HG03460 (cell line): ENCODE data around the gene ANXA10.
A peak's percentile ranks its signal among the peaks of the same experiment; 100 is the strongest.
"Not testable (repeated sequence)": the region's sequence is repeated elsewhere in the genome, so short reads cannot be mapped to it uniquely, and the experiment has no call there.

Experiments used
- ATAC-seq: cut with Tn5 transposase; IDR thresholded peaks from one replicate; pipeline ENCODE4 v1.9.1; 2021; ENCODE audit not compliant: unreplicated experiment

ANXA10 gene

DNA sequence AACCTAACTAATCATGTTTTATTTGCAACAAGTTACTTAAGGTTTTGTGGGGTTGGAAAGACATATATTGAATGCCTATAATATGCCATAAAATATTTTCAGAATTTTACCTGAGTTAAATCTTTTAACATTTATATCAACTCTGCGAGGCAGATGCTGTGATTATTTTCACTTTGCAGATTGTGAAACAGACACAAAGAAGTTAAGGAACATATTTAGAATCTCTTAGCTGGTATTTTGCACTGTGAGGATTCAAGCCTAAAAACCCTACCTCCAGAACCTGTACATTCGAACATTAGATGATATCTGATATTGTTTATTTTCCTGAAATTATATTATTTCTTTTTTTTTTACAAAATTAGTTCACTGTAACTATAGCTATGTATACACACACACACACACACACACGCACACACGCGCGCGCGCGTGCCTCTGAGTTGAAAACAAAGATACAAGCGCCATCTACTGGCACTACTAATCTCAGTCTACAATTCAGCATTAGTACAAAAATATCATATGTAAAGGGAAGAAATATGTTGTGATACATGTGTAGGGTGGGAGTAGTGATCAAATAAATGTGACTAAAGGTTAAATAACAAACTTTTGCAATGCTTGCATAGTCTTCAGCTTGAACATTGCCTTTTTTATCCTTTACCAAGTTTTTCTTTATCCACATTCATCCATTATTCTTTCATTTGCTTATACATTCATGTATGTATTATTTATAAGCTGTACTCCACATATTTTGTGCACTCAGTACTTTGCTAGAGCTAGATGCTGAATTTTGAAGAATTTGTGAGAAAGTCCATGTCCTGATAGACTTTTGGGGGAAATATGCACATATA, 61.5 kb downstream of the ANXA10 start:
- peak; percentile 85 for ATAC-seq

DNA sequence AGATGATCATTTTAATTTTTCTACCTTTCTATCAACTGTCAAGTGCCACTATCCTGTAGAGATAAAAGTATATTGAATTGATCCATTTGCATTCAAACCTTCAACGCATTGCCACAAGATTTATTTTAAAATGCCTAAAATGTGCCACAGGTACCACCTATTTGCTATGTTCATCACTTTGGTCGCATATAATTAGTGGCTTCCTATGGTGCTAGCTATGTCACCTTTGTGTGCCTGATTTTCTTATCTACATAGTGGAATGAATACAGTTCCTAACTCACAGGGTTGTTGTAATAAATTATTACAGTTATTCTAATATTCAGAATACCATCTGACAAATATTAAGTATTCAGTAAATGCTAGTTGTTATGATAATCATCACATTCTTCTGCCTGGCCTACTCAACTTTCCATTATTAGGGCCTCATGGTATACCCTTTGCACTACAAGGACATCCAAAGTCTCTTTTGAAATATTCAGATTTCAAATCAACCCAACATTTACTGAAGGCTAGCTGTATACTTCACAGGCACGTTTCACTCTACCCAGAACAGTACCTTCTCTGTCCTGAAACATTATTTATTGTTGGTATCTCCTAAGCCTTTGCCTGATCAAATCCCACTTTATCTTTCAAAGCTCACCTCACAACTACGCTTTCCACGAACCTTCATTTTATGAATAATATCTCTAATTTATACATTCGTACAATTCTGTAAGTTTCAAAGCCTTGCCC, 62.4 kb downstream of the ANXA10 start:
- no peak for ATAC-seq

DNA sequence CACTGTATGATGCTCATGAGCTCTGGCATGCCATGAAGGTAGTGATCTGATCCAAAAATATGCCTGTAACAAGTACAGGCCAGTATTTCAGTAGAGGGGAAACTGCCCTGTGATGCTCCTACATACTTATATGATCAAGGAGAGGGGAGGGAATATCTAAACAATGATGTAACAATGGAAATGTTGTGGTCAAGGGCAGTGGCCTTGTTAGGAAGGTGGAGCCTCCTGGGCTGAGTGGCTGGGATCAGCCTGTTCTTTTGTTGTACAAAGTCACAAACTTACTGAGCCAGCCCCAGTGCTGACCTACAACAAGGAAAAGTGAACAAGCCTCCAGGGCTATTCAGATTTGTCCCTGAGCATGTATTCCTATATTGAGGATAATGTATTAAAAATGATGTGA, 70.3 kb downstream of the ANXA10 start:
- no peak for ATAC-seq

DNA sequence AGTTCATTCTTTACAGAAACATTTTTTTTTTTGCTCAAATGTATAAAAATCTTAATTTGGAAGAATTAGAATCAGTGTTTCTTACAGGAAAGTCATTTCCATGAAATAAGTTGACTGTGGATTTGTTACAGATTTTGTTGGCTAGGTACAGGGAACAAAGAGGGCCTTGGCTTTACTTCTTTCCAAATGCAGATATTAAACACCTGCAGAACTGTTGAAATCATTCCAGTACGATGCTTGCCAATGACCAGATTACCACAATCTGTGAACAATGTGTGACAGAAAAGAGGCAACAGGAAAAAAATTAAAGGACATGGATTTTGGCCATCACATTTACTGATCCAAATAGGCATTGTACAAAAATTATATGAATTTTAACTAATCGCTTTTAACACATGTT, 70.8 kb downstream of the ANXA10 start:
- ATAC-seq = no peak

DNA sequence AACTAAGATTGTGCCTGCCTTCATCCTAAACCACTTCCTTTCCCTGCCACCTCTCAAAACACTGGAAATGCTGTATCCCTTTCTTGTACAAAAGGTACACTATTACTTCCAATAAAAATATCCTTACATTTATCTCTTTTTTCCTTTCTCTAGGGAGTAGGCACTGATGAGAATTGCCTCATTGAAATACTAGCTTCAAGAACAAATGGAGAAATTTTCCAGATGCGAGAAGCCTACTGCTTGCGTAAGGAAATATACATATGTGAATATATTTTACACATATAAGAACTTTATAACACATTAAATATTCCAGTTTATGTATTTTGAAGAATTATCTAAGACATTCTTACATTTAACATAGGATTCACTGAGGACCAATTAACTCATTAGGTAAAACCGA, 71.7 kb downstream of the ANXA10 start:
- no peak for ATAC-seq

DNA sequence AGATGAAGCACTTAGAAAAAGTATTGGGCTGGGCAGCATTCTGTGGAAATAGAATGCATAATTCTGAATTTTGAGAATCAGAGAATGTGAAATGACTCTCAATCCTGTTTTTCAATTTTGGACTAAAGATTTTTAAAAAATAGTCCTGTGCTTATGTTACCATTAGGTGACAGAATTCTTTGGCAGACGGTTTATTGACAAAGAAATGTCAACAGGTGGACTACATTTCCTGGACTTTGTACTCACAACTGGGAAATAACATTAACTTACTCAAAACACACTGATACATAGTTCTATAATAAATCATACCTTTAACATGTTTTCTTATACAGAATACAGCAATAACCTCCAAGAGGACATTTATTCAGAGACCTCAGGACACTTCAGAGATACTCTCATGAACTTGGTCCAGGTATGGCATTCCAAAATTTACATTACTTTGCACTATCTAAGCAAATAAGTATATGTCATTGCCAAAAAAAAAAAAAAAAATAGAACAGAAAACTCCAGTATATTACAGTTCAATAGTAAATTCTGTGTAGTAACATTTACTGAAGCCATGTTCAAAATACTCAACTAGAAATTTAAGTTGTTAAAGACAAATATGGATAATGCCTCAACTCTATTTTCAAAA, 72.7 kb downstream of the ANXA10 start:
- ATAC-seq = no peak

DNA sequence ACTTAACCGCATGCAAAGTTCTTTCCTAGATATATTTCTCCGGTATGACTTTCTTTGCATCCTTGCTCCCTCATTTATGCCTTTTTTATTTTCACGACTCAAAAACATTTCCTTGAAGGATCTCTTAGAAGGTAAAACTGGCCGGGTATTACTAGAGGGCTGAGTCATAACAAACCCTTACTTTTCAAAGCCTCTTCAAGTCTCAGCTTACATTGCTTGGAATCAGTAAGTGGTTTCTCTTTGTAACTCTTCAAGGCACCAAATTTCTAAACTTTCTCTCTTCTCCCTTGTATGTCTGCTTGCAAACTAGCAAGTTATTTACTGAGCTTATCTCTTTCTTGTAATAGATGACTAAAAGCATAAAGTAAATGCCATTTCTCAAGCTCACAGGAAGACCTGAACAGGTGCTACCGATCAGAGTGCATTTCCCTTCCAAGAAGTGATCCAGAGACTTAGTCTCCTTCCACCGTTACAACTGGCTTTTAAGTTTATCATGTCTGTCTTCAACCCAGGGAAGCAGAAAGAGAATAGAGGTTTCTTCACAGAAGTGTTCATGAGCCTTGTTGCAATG, 75.5 kb downstream of the ANXA10 start:
- no peak for ATAC-seq

DNA sequence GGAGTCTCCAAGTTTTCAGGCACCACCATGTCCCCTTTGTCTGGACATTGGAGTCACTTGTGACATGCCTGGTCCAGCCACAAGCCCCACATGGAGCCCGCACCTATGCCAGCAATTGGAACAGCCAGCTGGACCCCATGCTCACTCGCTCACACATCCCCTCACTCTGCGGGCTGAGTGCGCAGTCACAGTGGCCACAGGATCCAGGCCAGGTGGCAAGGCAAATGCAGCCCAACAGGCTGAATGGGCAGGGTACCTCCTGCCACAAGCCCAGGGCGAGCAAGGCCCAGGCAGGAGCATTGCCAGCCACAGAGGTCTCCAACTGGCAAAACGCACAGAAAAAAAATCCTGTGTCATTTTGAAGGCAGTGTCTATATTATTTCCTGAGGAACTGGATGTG, 82.0 kb downstream of the ANXA10 start:
- no peak for ATAC-seq

DNA sequence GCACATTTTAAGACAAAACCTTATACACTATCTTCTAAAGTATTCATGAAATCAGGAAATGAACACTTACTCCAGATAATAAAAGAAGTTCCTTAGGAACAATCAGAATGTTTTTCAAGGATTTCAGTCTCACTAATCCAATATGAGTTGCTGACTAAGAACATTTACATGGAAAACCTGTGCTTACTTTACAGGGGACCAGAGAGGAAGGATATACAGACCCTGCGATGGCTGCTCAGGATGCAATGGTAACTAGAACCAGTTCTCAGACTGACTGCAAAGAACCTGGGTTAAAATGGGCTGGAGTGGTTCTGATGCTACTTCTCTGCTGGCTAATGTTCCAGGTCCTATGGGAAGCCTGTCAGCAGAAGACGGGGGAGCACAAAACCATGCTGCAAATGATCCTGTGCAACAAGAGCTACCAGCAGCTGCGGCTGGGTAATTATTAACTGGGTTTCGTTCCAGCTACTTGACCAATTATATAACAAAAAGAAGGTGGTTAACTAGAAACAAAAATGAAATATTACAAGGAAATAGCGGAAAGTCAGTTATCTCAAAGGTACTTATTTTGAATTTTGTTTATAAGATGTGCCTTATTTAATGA, 85.3 kb downstream of the ANXA10 start:
- no peak for ATAC-seq

DNA sequence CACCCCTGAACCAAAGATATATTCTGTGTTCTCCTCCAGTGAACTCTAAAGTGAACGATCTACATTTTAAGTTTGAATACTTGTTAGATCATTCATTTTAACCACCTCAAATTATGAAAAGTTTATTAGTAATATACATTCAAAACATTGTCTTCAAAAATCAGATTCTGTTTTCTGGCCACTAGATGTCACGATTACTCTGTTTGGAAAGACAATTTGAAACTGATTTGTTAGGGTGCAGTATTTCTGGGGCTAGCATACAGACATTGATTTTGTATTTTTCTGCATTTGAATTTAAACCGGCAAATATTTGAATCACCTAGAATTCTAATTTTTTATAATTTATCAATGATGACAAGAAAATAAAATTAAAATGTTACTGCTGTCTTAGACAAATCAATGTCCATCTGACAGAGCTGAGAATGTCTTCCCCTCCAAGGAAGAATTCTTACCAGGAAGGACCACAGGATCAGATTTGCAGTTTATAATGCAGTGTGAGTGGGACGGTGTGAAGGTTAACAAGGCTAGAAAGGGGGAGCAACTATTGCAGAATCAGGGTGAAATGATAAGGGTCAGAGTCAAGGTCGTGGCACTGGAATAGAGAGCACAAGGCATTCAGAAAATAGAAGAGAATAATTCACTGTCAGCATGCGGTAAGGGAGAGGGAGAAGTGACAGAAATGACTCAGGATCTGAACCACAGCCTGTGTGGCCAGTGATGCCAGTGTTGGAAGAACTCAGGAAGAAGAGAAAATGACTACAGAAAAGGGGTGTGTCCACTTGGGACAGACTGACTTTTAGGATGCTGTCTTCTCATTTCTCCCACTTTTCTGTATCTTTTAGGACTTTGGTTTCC, 91.6 kb downstream of the ANXA10 start:
- ATAC-seq = no peak

DNA sequence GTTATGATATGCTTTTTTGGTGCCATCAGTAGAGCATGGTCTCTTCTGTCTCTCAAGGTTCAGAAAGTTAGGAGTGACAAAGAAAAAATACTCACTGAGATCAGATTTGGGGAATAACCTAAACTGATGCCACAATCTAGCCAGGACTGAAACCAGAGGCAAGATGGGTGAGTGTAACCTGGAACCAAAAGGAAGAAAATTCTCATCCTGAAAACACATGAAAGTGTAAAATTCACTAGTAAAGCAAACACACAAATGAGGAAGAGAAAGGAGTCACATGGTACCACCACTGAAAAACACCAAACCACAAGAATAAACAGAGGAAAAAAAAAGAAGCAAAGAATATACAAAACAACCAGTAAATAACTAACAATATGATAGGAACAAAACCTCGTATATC, 96.4 kb downstream of the ANXA10 start:
- ATAC-seq = peak; percentile 66

DNA sequence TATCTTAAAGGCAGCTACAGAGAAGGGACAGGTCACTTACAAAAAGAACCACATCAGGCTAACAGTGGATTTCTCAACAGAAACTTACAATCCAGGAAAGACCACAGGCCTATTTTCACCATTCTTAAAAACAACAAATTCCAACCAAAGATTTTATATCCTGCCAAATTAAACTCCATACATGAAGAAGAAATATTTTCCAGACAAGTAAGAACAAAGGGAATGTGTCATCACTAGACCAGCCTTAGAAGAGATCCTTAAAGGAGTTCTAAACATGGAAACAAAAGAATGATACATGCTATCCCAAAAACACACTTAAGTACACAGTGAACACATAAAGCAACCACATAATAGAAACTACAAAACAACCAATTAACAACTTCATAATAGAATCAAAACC, 105.6 kb downstream of the ANXA10 start:
- no peak for ATAC-seq

DNA sequence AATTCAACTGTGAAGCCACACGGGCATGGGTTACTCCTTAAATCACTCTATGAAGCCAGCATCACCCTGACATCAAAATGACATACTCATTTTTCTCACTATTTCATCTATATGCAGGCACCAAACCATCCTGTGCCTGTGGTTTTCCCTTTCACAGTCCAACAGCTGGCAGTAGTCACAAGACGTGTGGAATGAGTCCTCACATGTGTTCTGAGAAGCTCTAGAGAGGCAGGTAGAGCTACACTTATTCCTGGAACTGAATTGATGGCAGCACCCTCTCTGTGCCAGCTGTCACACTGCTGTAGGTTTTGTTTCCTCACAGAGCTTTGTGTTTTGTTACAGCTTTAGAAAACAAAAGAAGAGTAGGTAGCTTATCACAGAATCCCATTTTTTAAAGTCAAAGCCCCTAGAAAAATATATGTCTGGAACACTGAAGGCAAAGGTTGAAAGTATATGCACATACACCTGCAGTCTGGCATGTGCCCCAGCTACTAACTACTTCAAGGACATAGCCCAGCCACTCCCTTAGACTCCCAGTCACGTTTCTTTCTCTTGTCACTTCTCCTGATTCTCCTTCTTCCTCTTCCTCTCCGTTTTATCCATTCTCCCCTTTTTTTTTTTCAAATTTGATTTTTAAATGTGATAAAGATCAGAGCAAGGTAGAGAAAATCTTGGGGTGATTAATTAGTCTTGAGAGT, 107.1 kb downstream of the ANXA10 start:
- ATAC-seq = peak; percentile 65

DNA sequence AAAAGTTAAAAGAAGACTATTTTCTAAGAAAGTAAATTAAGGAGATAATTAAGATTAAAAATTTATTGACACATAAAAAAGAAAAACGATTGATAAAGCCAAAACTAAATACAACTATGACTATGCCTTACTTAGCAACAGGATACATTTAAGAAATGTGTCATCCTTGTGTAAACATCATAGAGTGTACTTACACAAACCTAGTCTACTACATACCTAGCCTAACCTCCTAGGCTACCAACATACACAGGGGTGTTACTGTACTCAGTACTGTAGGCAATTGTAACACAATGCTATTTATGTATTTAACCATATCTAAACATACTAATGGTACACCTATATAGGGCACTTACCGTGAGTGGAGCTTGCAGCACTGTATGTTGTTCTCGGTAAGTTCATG, 108.3 kb downstream of the ANXA10 start:
- ATAC-seq = no peak

DNA sequence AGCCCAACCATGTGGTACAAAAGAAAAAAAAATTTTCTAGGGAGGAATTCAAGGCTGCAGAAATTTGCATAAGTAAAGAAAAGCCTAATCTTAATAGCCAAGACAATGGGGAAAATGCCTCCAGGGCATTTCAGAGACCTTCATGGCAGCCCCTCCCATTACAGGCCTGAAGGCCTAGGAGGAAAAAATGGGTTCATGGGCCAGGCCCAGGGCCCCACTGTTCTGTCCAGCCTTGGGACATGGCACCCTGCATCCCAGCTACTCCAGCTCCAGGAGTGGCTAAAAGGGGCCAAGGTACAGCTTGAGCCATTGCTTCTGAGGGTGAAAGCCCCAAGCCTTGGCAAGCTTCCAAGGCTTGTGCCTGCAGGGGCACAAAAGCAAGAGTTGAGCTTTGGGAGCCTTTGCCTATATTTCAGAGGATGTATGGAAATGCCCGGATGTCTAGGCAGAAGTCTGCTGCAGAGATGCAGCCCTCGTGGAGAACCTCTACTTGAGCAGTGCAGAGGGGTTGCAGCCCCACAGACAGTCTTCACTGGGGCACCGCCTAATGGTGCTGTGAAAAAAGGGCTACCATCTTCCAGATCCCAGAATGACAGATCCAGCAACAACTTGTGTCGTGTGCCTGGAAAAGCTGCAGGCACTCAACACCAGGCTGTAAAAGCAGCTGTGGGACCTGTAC, 111.0 kb downstream of the ANXA10 start:
- no peak for ATAC-seq

DNA sequence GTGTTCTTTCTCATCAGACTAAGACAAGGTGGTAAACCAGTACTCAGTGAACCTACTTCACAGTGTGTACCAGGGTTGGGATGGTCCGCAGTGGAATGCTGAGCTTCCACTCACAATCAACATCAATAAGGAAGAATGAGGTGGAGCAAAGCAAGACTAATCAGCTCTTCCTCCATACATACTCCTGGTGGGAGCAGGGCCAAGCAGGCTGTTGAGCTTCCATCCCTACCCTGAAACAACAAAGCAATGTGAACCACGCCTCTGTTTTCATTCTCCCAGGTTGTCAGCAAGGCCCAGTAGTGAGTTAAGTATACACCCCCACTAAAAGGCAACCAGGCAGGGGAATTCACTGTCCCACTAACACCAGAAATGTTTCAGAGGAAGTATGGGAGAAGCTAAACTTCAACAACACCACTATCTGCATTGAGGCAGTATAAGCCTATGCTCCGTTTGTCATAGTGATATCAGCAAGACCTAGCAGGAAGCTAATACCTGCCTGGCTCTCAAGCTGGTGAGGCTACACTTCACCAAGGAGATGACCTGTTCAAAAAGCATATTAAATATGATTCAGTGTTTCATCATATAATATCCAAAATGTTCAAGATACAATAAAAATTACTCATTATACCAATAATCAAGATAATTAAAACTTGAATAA, 116.7 kb downstream of the ANXA10 start:
- no peak for ATAC-seq

DNA sequence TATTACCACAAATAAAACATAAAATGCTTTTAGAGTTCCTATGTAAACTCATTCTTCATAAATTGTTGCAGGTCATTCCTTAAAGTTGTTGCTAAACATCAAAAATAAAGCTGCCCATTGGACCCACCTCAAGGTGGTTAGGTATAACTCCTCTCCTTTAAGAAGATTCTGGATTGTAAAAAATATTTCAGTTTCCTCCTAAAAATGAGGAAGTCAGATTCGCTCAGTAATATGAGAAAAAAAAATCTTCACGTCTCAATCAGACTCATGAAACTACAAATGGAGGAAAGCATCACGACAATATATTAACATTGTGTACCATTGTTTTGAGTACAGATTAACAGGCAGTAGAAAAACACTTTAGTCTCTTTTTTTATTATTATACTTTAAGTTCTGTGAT, 120.3 kb downstream of the ANXA10 start:
- ATAC-seq = no peak

DNA sequence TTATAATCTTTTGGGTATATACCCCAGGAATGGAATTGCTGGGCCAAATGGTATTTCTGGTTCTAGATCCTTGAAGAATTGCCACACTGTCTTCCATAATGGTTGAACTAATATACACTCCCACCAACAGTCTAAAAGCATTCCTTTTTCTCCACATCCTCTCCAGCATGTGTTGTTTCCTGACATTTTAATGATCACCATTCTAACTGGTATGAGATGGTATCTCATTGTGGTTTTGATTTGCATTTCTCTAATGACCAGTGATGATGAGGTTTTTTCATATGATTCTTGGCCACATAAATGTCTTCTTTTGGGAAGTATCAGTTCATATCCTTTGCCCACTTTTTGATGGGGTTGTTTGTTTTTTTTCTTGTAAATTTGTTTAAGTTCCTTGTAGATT, 121.2 kb downstream of the ANXA10 start:
- ATAC-seq = not testable (repeated sequence)

DNA sequence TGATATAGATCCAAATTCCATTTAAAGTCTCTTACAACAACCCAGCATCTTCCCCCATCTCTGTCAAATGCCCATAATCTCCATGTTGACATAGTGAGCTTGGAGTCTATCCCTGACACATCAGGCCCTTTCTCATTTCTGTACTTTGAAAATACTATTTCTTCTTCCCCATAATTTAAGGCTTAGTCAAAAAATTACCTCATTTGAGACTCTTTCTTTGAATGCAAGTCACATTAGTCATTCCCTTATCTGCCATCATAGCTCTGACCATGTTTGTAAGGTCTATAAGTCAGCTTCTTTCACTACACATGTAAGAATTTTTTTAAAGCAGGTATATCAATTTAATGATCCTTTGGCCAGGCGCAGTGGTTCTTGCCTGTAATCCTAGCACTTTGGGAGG, 126.3 kb downstream of the ANXA10 start:
- ATAC-seq = no peak
